Measurements from ENCODE around the gene SLC9B2. TPM values are rescaled to one million over a fixed set of nuclear protein-coding genes. Genes with fewer than 3 reads are reported as not detected.

SLC9B2 gene
- total RNA-seq, 1 experiment from 2014 or later, result 26.8 TPM

DNA sequence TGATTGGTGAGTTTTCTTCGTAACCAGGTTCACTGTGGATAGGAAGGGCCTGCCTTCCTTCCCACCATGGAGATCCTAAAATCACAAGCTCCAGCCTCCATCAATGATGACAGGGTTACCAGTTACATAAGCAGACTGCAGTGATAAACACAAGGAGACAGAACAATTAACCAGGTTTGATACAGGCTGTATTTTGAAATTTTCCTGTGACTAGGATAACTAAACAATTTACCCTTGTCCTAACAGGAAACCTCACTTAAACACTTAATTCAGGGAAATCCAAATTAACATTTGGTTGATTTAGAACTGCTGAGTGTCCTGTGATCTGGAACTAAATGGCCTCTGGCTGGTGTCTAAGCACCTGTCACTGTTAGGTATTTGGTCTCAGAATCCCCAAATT is 3.1 kb upstream of the SLC9B2 start:
- DNase-seq (ENCODE audit: low read depth), result no peak

DNA sequence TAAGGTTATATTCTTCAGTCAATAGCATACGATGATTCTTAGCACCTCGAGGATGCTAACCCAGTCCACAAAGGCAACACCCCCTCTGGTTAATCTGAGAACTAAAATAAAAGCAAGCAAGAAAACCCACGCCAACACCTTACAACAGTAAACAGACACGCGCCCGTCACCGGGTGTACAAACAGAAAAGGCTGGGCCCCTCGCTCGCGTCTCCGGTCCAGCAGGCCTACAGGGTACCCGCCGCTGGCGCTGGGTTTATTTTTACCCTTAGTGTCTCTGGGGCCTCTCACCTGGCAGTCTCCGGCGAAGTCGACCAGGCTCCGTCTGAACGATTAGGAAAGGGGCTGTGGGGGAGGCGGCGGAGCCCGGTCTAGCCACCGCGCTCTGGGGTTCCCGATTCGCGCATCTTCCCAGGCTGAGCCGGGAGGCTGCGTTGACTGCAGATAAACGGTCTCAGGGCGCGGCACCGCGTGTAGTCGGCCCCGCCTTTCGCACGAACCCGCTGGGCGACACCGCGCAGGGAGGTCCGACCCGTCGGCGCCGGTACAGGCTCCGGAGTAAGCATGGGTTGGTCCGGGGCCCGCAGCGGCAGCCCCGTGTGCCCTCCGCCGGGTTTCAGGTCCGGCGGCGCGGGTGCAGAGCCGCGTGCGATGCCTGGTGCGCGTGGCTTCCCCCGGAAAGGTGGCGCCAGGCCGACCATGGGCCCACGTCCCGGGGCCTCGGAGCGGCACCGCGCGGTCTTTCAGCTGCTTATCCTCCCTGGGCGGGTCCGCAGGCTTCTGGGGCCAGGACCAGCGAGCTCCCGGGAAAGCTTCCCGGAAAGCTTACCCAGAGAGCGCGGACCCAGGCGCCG is 441 bp downstream of the SLC9B2 start:
- DNase-seq (ENCODE audit: low read depth), result peak; percentile 60

DNA sequence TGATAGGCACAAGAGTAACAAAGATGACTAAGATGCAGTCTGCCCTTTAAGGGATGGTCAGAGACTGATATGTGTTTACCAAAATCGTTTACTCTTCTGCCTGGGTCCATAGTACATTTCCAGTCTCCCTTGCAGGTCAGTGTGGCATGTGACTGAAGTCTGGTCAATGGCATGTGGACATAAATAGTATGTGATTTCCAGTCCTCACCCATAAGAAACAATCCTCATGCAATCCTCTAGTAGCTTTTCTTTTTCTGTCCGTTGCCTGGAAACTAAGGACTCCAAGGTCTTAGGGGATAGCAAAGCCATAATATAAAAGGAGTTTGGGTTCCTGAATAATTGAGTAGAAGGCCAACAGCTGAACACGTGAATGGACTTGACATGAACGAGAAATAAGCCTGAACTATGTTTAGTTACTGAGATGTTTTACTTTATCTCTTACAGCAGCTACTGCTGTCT is 1.1 kb downstream of the SLC9B2 start:
- peak; percentile 41 for DNase-seq (ENCODE audit: low read depth)

DNA sequence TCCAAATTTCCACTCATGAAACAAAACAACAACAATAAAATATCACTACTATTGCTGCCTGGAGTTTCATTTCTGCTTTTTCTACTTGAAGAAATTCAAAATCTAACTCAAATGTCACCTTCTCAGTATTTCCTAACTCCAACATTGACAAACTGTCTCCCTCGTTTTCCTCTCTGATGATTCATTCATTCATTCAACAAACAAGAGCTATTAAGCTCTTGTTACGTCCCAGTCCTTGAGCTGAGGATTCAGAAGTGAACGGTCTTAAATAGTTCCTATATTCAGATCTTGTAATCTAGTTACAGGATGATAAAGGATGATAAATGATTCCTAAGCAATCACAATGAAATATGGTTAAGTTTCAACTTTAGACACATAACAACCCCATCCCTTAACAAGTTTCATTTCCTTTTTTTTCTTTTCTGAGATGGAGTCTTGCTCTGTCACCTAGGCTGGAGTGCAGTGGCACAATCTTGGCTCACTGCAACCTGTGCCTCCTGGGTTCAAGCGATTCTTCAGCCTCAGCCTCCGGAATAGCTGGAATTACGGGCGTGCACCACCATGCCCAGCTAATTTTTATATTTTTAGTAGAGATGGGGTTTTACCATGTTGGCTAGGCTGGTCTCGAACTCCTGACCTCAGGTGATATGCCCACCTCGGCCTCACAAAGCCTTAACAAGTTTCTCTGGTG is 1.7 kb downstream of the SLC9B2 start:
- DNase-seq (ENCODE audit: low read depth), result no peak

DNA sequence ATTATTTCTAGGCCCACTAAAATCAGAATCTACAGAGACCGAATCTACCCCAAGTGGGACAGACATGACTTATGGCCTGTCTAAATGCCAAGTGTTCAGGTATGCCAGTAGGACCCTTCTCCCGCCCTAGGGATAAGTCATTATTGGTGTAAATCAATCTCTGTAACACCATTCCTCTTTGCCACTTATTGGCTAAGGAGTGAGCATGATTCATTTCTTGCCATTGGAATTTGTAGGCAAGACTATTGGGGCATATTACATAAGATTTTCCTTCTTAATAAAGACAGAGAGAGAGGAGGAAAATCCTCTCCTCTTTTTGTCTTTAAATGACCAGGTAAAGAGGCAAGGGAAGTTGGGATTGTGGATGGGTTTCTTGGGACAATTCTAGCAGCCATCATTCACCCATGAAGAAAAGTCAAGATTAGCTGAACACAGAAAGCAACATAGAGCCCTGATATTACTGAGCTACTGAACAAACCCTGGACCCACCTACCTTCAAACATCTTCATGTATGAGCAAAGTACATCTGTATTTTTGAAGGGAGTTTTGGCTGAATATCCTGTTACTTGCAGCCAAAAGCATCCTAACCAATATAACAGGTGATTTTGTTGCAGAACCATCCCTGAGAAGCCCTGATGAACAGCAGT is 2.6 kb downstream of the SLC9B2 start:
- DNase-seq (ENCODE audit: low read depth), result no peak

DNA sequence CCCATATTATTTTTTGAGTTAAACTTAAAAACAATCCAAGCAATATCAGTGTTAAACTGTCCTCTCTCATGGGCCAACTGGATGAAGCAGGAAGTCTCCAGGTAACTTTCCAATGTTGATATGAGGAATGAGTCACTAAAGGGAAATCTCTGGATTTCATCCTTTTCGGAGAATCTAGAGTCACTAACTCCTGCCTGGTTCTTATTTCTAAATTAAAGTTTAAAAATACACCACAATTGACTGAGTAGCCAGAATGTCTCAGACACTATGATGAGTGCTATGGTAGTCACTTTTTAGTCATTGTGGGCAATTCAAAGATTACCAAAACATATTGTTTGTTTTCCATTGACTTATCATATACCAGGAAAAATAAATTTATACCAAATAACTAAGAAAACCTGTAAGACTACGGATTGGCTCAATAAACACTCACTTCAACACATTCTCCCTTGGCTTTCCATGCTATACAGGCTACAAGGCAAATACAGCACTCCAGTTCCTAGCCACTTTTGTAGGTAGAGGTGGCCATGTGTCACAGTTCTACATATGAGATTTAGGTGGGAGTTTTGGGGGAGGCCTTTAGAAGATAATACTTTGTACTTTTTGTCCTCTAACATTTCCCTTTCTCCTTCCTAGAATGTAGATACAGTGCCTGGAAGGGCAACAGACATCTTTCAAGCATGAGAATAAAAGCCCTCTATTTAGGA is 8.6 kb downstream of the SLC9B2 start:
- peak; percentile 44 for DNase-seq (ENCODE audit: low read depth)

DNA sequence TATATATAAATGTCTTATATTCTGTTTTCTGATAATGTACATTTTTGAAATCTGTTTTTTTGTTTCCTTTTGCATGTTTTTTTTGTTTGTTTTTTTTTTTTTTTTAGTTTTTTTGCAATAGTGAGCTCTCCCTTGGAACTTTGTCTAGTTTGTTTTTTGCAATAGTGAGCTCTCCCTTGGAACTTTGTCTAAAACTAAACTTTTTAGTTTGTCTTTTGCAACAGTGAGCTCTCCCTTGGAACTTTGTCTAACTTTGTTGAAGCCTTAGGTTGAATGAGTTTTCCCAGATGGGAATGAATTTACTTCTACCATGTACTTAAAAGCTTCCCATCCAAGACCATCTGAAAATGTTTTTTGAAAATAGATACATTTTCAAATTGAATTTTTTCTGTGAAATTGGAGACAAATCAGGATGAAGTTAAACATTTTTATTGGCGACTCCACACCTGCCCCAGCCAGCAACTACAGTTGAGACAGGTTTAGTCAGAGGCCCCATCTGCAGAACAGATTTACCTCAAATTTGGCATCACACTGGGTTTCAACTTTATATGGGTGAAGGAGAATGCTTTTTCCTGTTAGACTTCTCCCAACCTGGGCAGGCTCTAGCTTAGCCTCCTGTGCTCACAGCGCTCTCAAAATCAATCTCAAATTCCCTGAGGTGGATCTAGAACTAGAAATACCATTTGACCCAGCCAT is 16.0 kb downstream of the SLC9B2 start:
- no peak for DNase-seq (ENCODE audit: low read depth)

DNA sequence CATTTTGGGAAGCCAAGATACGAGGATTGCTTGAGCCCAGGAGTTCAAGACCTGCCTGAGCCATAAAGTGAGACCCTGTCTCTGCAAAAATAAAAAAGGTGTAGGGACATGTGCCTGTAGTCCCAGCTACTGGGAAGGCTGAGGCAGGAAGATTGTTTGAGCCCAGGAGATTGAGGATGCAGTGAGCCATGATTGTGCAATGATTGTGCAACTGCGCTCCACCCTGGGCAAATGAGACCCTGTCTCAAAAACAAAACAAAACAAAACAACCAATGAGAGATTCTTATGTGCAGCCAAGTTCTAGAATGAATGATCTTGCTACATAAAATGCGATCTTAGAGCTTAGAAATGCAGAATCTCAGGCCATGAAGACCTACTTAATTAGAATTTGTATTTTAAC is 22.5 kb downstream of the SLC9B2 start:
- DNase-seq (ENCODE audit: low read depth), result no peak

DNA sequence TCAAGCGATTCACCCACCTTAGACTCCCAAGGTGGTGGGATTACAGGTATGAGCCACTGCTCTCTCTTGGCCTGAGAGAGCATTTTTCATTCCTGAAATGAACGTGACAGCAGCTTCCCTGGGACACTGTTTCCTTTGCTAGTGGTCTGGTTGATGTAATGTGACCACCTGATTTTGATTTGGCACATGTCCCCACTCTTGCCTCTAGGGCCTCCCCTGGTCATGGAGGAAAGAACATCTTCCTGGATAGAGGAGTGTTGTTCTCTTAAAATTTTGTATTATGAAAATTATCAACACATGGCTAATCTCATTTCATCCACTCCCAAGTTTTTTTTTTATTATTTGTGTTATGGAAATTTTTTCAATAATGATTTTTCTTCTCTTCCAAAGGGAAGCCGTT is 23.8 kb downstream of the SLC9B2 start:
- no peak for DNase-seq (ENCODE audit: low read depth)

DNA sequence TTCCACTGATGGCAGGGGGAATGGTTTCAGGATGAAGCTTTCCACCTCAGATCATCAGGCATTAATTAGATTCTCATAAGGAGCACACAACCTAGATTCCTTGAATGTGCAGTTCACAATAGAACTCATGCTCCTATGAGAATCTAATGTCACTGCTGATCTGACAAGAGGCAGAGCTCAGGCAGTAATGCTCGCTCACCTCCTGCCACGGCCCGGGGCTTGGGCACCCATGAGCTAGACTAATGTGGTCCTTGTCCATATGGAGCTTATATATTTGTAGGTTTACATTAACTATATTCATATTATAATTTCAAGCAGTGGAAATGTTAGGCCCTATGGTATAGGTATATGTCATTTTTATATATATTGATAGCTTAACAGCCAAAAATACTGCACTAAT is 24.4 kb downstream of the SLC9B2 start:
- no peak for DNase-seq (ENCODE audit: low read depth)

DNA sequence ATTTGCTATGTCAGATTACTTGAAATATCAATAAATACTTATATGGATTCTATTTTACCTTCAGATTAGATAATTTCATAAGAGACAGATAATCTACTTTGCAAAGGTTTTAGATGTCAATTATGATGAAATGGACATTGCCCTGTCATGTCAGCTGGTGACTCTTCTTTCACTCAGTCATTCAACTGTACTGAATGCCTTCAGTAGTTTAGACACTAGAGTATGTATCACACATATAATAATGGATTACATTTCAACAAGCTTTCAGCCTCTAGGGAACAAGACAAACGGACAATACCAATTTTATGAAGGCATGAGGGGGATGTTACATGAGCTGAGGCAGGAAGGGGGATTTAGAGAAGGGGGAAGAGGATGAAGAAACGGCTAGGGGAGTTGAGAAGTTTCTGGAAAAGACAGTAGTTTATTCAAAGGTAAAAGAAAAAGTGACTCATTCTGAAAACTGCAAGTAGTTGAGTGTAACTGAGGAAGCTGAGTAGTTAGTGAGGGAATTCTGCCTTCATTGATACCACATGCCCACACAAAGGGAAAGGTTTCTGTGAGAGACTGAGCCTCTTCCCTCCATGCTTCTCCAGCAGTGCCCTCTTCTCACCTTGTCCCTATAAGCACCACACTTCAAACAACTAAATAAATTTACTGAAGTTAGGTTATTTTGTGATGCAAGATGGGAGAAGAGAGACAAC is 25.7 kb downstream of the SLC9B2 start:
- peak; percentile 35 for DNase-seq (ENCODE audit: low read depth)

DNA sequence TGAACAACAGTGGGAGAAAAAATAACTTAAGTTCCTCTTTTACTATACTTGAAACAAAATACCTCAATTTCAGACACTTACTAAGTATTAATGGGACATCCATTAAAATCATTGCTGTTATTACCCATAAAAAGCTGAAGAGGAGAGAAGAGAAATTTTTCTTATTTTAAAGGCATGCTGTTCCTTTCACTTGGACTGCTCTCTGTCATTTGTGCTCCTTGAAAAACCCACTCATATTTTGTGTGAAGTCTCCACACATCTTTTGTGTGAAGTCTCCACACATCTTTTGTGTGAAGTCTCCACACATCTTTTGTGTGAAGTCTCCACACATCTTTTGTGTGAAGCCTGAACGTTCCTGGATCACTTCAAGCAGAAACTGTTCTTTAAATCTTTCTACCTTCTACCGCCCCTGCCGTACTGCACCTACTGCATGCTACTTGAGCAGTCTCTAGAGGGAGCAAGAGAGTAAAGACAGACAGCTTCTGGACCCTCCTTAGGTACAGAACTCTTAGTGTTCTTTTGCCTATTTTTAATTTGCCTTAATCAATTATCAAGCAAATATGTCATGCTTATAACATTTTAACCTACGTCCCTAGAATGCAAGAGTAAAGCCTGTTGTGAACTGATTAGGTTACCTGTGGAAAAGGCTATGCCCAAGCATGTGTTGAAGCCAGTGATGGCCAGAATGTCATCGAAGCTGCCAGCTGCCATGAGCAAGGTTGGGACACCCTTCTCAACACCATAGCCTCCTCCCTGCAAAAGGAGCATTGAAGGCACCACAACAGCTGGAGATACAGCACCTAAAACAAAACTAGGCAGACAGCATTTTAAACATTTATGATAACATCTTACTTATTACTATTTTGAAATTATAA is 29.9 kb downstream of the SLC9B2 start:
- peak; percentile 26 for DNase-seq (ENCODE audit: low read depth)

DNA sequence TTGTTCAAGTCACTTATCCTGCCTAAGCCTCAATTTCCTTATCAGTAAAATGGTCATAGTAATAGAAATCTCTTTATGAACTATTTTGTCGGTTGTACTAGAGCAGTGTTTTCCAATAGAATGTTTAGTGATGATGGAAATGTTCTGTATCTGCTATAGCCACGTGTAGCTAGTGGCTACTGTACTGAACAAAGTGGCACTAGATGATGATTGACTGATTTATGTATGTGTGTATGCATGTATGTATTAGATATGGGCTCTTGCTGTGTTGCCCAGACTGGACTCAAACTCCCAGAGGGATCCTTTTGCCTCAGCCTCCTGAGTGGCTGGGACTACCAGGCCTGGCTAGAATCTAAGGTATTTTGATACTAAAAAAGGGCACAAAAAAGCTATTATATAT is 32.4 kb downstream of the SLC9B2 start:
- no peak for DNase-seq (ENCODE audit: low read depth)

DNA sequence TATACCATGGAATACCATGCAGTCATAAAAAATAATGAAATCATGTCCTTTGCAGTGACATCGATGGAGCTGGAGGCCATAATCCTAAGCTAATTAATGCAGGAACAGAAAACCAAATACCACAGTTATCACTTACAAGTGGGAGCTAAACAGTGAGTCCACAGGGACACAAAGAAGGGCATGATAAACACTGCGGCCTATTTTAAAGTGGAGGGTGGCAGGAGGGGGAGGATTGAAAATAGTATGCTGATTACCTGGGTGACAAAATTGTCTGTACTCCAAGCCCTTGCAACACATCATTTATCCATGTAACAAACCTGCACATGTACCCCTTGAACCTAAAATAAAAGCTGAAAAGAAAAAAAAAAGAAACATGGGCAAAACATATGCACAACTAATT is 40.4 kb downstream of the SLC9B2 start:
- DNase-seq (ENCODE audit: low read depth), result no peak

DNA sequence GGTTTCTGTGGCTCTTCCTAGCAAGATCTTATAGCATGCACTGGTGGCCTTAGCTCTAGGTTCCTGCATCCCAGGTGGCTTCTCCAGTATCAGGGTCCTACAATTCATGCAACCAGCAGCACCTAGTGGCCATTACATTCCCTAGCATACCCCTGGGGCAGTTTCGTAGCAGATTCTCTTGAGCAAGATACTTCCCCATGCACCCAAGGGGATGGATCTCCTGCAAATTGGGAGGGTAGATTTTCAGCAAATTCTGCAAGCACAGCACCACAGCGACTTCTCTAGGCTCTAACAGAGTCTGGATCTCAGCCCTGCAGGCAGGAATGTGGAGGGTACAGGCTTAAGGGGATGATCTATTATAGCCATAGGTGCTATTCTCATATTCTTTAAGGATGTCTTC is 44.0 kb downstream of the SLC9B2 start:
- peak; percentile 39 for DNase-seq (ENCODE audit: low read depth)

DNA sequence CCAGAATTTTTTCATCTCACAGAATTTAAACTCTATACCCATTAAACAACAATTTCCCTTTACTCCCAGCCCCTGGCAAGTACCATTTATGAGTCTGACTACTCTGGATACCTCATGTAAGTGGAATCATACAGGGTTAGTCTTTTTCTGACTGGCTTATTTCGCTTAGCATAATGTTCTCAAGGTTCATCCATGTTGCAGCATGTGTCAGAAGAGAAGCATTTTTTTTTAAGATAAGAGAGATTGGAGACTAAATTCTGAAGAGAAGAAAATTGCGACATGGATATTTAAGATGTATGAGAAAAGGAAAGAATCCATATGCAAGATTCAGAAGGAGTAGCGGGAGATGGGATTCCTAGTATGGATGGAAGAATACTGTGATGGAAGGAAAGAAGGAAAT is 45.8 kb downstream of the SLC9B2 start:
- no peak for DNase-seq (ENCODE audit: low read depth)

DNA sequence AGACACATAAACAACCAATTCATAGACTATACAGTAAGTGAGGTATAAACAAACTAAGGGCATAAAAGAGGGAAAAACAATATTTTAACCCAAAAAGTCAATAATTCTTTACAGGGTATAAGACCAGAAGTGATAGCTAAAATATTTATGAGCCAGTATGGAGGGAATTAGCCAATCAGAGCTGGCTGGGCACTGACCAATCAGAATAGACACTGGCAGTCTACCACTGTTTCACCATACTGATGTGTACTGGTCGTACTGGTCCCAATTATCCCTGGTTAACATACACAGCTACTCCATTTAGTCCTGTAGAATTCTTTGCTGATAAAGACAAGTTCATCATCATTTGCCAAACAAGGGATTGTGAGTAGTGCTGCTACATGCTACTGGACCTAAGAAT is 47.3 kb downstream of the SLC9B2 start:
- DNase-seq (ENCODE audit: low read depth), result no peak

DNA sequence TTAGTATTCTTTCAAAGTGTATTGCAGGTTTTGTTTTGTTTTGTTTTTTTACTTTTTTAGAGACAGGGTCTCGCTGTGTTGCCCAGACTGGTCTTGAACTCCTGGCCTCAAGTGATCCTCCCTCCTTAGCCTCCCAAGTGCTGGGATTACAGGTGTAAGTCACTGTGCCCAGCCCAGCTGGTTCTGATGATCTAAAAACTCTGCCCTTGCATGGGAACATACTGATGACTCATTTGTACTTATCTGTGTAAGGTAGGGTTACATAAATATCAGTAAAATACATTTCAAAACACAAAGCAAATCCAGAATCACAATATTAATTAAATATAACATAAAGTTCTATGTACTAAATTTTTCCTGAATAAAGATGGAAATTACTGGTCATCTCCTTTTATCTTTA is 49.7 kb downstream of the SLC9B2 start:
- DNase-seq (ENCODE audit: low read depth), result no peak

DNA sequence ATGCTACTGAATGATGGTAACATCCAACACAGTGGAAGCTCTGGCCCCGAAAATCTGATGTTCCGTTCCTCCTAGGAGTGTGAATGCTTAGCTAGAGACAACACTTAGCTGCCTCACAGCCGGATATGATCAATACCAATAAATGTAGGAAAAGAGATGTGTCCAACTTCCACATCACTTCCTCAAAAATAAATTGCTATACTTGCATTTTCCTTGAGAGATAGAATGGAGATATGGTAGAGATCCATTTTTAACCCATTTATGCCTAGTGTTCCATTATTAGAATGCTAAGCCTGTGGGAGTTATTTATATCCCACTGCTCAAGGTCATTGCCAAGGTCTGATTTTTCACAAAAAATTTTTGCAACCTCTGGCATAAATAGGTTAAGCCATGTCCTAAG is 51.6 kb downstream of the SLC9B2 start:
- DNase-seq (ENCODE audit: low read depth), result no peak

Data from HT1080 (cell line).